ENCODE data around the gene SGCD.

GRCh38 chr5:156799171-156799570, 472.2 kb downstream of the SGCD start:
- TF ChIP-seq, protein P1, sequence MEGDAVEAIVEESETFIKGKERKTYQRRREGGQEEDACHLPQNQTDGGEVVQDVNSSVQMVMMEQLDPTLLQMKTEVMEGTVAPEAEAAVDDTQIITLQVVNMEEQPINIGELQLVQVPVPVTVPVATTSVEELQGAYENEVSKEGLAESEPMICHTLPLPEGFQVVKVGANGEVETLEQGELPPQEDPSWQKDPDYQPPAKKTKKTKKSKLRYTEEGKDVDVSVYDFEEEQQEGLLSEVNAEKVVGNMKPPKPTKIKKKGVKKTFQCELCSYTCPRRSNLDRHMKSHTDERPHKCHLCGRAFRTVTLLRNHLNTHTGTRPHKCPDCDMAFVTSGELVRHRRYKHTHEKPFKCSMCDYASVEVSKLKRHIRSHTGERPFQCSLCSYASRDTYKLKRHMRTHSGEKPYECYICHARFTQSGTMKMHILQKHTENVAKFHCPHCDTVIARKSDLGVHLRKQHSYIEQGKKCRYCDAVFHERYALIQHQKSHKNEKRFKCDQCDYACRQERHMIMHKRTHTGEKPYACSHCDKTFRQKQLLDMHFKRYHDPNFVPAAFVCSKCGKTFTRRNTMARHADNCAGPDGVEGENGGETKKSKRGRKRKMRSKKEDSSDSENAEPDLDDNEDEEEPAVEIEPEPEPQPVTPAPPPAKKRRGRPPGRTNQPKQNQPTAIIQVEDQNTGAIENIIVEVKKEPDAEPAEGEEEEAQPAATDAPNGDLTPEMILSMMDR (IDR thresholded peaks at IDR 0.05), result no peak
- TF ChIP-seq POLR2A (IDR thresholded peaks at IDR 0.05), result no peak
